ELR (cell line): ENCODE data around the gene GMNN.
A peak's percentile ranks its signal among the peaks of the same experiment; 100 is the strongest.

Source experiments
- DNase-seq: peaks from one replicate; pipeline ENCODE4 v3.0.0-alpha.2; 2015; ENCODE audit warnings: low read depth

Gene GMNN

GRCh38 chr6:24807584-24807983, 32.8 kb downstream of the GMNN start:
- DNase-seq, result no peak

GRCh38 chr6:24809728-24810127, 35.0 kb downstream of the GMNN start:
- DNase-seq, result no peak

- DNase-seq, result no peak
Measured at GRCh38 chr6:24818346-24818745, 43.6 kb downstream of the GMNN start.

GRCh38 chr6:24821860-24822444, 47.2 kb downstream of the GMNN start:
- DNase-seq, result no peak

- DNase-seq, result peak; percentile 60
Measured at GRCh38 chr6:24822696-24823095, 48.0 kb downstream of the GMNN start.

GRCh38 chr6:24823185-24823584, 48.4 kb downstream of the GMNN start:
- no peak for DNase-seq

- DNase-seq, result no peak
Measured at GRCh38 chr6:24824142-24824938, 49.6 kb downstream of the GMNN start.

- DNase-seq, result no peak
Measured at GRCh38 chr6:24825130-24825630, 50.4 kb downstream of the GMNN start.

GRCh38 chr6:24827162-24827561, 52.4 kb downstream of the GMNN start:
- no peak for DNase-seq

- DNase-seq, result no peak
Measured at GRCh38 chr6:24827970-24828369, 53.2 kb downstream of the GMNN start.

- DNase-seq, result no peak
Measured at GRCh38 chr6:24829657-24830056, 54.9 kb downstream of the GMNN start.

- DNase-seq, result no peak
Measured at GRCh38 chr6:24831771-24832716, 57.3 kb downstream of the GMNN start.

GRCh38 chr6:24832794-24833193, 58.1 kb downstream of the GMNN start:
- DNase-seq, result no peak

GRCh38 chr6:24833711-24834386, 59.1 kb downstream of the GMNN start:
- DNase-seq, result no peak
